Hepatocyte (in vitro differentiated cells): ENCODE measurements around the gene NGEF. TPM values are rescaled to one million over a fixed set of nuclear protein-coding genes. Genes with fewer than 3 reads are reported as not detected.
A peak's percentile ranks its signal among the peaks of the same experiment; 100 is the strongest.

Experiments used
- DNase-seq: peaks from one replicate; pipeline ENCODE4 v3.0.0-alpha.2; 2016; ENCODE audit warnings: low spot score
- H2AFZ ChIP-seq: fragments of 200-600 bp; sonication (generic); 2 replicates; pipeline ENCODE4 v1.6.0; 2016; ENCODE audit warnings: antibody characterized with exemption, mild to moderate bottlenecking
- H3K27ac ChIP-seq: fragments of 200-600 bp; sonication (generic); 2 replicates; pipeline ENCODE4 v1.5.1; 2016; ENCODE audit warnings: mild to moderate bottlenecking
- H3K27me3 ChIP-seq: fragments of 200-600 bp; sonication (generic); 2 replicates; pipeline ENCODE4 v1.6.1; 2016
- H3K36me3 ChIP-seq: fragments of 200-600 bp; sonication (generic); replicated peaks from 2 replicates; pipeline ENCODE4 v1.5.1; 2016; ENCODE audit warnings: low read depth; ENCODE audit not compliant: insufficient read depth
- H3K4me1 ChIP-seq: fragments of 200-600 bp; sonication (generic); 2 replicates; pipeline ENCODE4 v1.5.1; 2016; ENCODE audit warnings: mild to moderate bottlenecking, moderate library complexity; ENCODE audit not compliant: insufficient read depth
- H3K4me2 ChIP-seq: fragments of 200-600 bp; sonication (generic); 2 replicates; pipeline ENCODE4 v1.6.0; 2016
- H3K4me3 ChIP-seq: fragments of 200-600 bp; sonication (generic); 2 replicates; pipeline ENCODE4 v1.5.1; 2016; ENCODE audit warnings: mild to moderate bottlenecking
- H3K79me2 ChIP-seq: fragments of 200-600 bp; sonication (generic); 2 replicates; pipeline ENCODE4 v1.6.0; 2017; ENCODE audit warnings: mild to moderate bottlenecking
- H3K9me2 ChIP-seq: fragments of 200-600 bp; sonication (generic); replicated peaks from 2 replicates; pipeline ENCODE4 v1.6.0; 2017; ENCODE audit warnings: mild to moderate bottlenecking; ENCODE audit not compliant: insufficient read depth
- H3K9me3 ChIP-seq: fragments of 200-600 bp; sonication (generic); 2 replicates; pipeline ENCODE4 v1.5.1; 2016; ENCODE audit warnings: low read depth, mild to moderate bottlenecking
- H4K20me1 ChIP-seq: fragments of 200-600 bp; sonication (generic); 2 replicates; pipeline ENCODE4 v1.6.0; 2016; ENCODE audit warnings: mild to moderate bottlenecking; ENCODE audit not compliant: insufficient read depth, poor library complexity, severe bottlenecking
- CTCF ChIP-seq: fragments of 200-600 bp; sonication (generic); IDR thresholded peaks from 2 replicates; pipeline ENCODE4 v1.5.1; 2016; ENCODE audit warnings: antibody characterized with exemption, mild to moderate bottlenecking; ENCODE audit not compliant: poor library complexity
- EZH2 ChIP-seq: fragments of 200-600 bp; sonication (generic); IDR thresholded peaks from 2 replicates; pipeline ENCODE4 v1.6.1; 2016; ENCODE audit warnings: antibody characterized with exemption, mild to moderate bottlenecking, borderline replicate concordance
- EZH2phosphoT487 ChIP-seq: fragments of 200-600 bp; sonication (generic); IDR thresholded peaks from one replicate; pipeline ENCODE4 v1.6.1; 2018; ENCODE audit warnings: antibody characterized with exemption, mild to moderate bottlenecking, low read depth, moderate library complexity; ENCODE audit not compliant: unreplicated experiment, severe bottlenecking
- WGBS: methylation state at CpG from one replicate; pipeline ENCODE4 v1.1.6; 2016; ENCODE audit warnings: low lambda C conversion rate; ENCODE audit errors: missing lambda C conversion rate; 5-methylcytosine and 5-hydroxymethylcytosine counted together
- polyA plus RNA-seq: library from polyadenylated mRNA; unstranded; fragments of >200 nt; fragmentation: Nextera tagmentation; extraction: Ambion mirVana; gene quantifications from 2 replicates; pipeline ENCODE4 v1.2.1, GENCODE V29; 2016
- total RNA-seq: library from RNA; depleted of rRNA; stranded (reverse); fragments of >200 nt; gene quantifications from 2 replicates; pipeline ENCODE4 v1.2.3, GENCODE V29; 2014

The NGEF gene
- total and polyA plus RNA-seq, 2 experiments from 2014 or later = 2.2 to 3.2 TPM

- H3K4me2 ChIP-seq = peak overlapping the region; percentile 52
- TF ChIP-seq EZH2phosphoT487 (no peak), EZH2 (no peak), CTCF (no peak)
- H3K9me2 ChIP-seq = no peaks in the 10 kb centered on the region
- H3K9me3 ChIP-seq = no peaks in the 10 kb centered on the region
- H3K36me3 ChIP-seq = no peaks in the 10 kb centered on the region
- no peaks in the 10 kb centered on the region for H4K20me1 ChIP-seq
- no peak overlapping the region for H2AFZ ChIP-seq
- H3K4me3 ChIP-seq = no peak overlapping the region
- no peaks in the 10 kb centered on the region for H3K4me1 ChIP-seq
- WGBS = 37% methylated on average over 23 of the region's 23 CpGs
- no peaks in the 10 kb centered on the region for H3K27me3 ChIP-seq
- DNase-seq = peak; percentile 62
- no peaks in the 10 kb centered on the region for H3K79me2 ChIP-seq
- no peak overlapping the region for H3K27ac ChIP-seq
Measured at GRCh38 chr2:232890896-232891601, 122.0 kb downstream of the NGEF start.

- TF ChIP-seq EZH2phosphoT487 (no peak), CTCF (no peak), EZH2 (no peak)
- Histone ChIP-seq H3K4me3 (no peak overlapping the region), H4K20me1 (no peaks in the 10 kb centered on the region), H3K27ac (no peak overlapping the region), H3K36me3 (no peaks in the 10 kb centered on the region), H2AFZ (no peak overlapping the region), H3K27me3 (no peaks in the 10 kb centered on the region), H3K9me2 (no peaks in the 10 kb centered on the region), H3K4me1 (no peaks in the 10 kb centered on the region), H3K4me2 (peak overlapping the region; percentile 52), H3K79me2 (no peaks in the 10 kb centered on the region), H3K9me3 (no peaks in the 10 kb centered on the region)
- DNase-seq = no peak
- WGBS = 89% methylated on average over 11 of the region's 11 CpGs
Measured at GRCh38 chr2:232890536-232890895, 122.5 kb downstream of the NGEF start.

- H3K27me3 ChIP-seq = no peaks in the 10 kb centered on the region
- no peaks in the 10 kb centered on the region for H3K79me2 ChIP-seq
- peak; percentile 2 for DNase-seq
- TF ChIP-seq EZH2phosphoT487 = no peak
- TF ChIP-seq CTCF = no peak
- no peak for TF ChIP-seq EZH2
- H3K4me2 ChIP-seq = no peak overlapping the region
- H3K27ac ChIP-seq = no peak overlapping the region
- WGBS = 95% methylated on average over 5 of the region's 5 CpGs
- no peaks in the 10 kb centered on the region for H4K20me1 ChIP-seq
- H3K4me3 ChIP-seq = no peak overlapping the region
- no peaks in the 10 kb centered on the region for H3K36me3 ChIP-seq
- no peaks in the 10 kb centered on the region for H3K4me1 ChIP-seq
- H3K9me3 ChIP-seq = no peaks in the 10 kb centered on the region
- no peaks in the 10 kb centered on the region for H3K9me2 ChIP-seq
- no peak overlapping the region for H2AFZ ChIP-seq
Measured at GRCh38 chr2:232889876-232890401, 123.1 kb downstream of the NGEF start.
